ENCODE results near the gene TBC1D9B.
"Not testable (repeated sequence)": the region's sequence is repeated elsewhere in the genome, so short reads cannot be mapped to it uniquely, and the experiment has no call there.

The TBC1D9B gene

GRCh38 chr5:179837076-179838011 is 70.4 kb downstream of the TBC1D9B start:
- DNase-seq (ENCODE audit: low read depth) = no peak

- DNase-seq (ENCODE audit: low read depth) = no peak
Observed at GRCh38 chr5:179836225-179837019, 71.3 kb downstream of the TBC1D9B start.

- not testable (repeated sequence) for DNase-seq (ENCODE audit: low read depth)
Observed at GRCh38 chr5:179834871-179835270, 72.8 kb downstream of the TBC1D9B start.

GRCh38 chr5:179834120-179834519 is 73.6 kb downstream of the TBC1D9B start:
- DNase-seq (ENCODE audit: low read depth) = no peak

- no peak for DNase-seq (ENCODE audit: low read depth)
Observed at GRCh38 chr5:179833709-179834070, 74.0 kb downstream of the TBC1D9B start.

- DNase-seq (ENCODE audit: low read depth) = no peak
Observed at GRCh38 chr5:179833056-179833708, 74.5 kb downstream of the TBC1D9B start.

GRCh38 chr5:179832039-179832745 is 75.5 kb downstream of the TBC1D9B start:
- DNase-seq (ENCODE audit: low read depth) = no peak

GRCh38 chr5:179830818-179831468 is 76.8 kb downstream of the TBC1D9B start:
- DNase-seq (ENCODE audit: low read depth) = no peak

- no peak for DNase-seq (ENCODE audit: low read depth)
Observed at GRCh38 chr5:179829732-179830435, 77.8 kb downstream of the TBC1D9B start.

- DNase-seq (ENCODE audit: low read depth) = no peak
Observed at GRCh38 chr5:179828756-179829421, 78.8 kb downstream of the TBC1D9B start.

GRCh38 chr5:179827680-179828079 is 80.0 kb downstream of the TBC1D9B start:
- no peak for DNase-seq (ENCODE audit: low read depth)

GRCh38 chr5:179825655-179826182 is 82.0 kb downstream of the TBC1D9B start:
- DNase-seq (ENCODE audit: low read depth) = no peak

GRCh38 chr5:179824745-179825112 is 83.0 kb downstream of the TBC1D9B start:
- no peak for DNase-seq (ENCODE audit: low read depth)

GRCh38 chr5:179823937-179824744 is 83.6 kb downstream of the TBC1D9B start:
- no peak for DNase-seq (ENCODE audit: low read depth)

GRCh38 chr5:179822444-179822990 is 85.2 kb downstream of the TBC1D9B start:
- DNase-seq (ENCODE audit: low read depth) = no peak

- DNase-seq (ENCODE audit: low read depth) = no peak
Observed at GRCh38 chr5:179822059-179822432, 85.7 kb downstream of the TBC1D9B start.

GRCh38 chr5:179821298-179822058 is 86.2 kb downstream of the TBC1D9B start:
- DNase-seq (ENCODE audit: low read depth) = peak; percentile 58

Data from stimulated activated CD8-positive, alpha-beta memory T cell treated with anti-CD3 and anti-CD28 coated beads, Interleukin-15, amount 100 ng/mL, for 24 hours (primary cell).